UCSD-AML1 (cell line): ENCODE data around the gene MRPL12.
A peak's percentile ranks its signal among the peaks of the same experiment; 100 is the strongest.

Experiments
- DNase-seq: peaks from one replicate; lab custom pipeline; 2025; ENCODE audit not compliant: unreplicated experiment; lab: John Stamatoyannopoulos, UW

The MRPL12 gene

DNA sequence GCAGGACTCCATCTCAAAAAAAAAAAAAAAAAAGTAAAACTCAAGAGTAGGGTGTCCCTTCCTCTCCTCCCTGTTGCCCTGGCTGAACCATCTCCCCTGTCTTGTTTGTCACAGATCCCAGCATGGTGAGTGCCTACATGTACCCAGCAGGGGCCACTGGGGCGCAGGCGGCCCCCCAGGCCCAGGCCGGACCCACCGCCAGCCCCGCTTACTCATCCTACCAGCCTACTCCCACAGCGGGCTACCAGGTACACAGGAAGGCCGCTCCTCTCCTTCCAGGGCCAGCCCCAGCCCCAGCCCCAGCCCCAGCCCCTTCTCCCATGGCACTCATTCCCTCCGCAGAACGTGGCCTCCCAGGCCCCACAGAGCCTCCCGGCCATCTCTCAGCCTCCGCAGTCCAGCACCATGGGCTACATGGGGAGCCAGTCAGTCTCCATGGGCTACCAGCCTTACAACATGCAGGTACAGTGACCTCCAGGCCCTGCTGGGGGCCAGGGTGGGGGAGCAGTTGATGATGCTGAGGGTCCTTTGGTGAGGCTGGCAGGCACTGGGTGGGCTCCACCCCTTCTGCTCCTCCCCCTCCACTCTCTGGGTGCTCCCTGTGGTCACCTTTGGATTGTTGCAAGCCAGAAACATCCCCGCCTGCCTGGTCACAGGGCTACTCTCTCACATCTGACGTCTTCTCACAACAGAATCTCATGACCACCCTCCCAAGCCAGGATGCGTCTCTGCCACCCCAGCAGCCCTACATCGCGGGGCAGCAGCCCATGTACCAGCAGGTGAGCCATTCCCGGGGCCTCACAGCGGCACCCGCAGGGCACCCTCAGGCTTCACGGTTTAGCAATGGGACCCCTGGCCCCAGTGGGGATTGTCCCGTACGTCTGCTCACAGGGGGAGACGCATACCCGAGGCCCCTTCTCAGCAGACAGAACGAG is 2.5 kb upstream of the MRPL12 start:
- no peak for DNase-seq

DNA sequence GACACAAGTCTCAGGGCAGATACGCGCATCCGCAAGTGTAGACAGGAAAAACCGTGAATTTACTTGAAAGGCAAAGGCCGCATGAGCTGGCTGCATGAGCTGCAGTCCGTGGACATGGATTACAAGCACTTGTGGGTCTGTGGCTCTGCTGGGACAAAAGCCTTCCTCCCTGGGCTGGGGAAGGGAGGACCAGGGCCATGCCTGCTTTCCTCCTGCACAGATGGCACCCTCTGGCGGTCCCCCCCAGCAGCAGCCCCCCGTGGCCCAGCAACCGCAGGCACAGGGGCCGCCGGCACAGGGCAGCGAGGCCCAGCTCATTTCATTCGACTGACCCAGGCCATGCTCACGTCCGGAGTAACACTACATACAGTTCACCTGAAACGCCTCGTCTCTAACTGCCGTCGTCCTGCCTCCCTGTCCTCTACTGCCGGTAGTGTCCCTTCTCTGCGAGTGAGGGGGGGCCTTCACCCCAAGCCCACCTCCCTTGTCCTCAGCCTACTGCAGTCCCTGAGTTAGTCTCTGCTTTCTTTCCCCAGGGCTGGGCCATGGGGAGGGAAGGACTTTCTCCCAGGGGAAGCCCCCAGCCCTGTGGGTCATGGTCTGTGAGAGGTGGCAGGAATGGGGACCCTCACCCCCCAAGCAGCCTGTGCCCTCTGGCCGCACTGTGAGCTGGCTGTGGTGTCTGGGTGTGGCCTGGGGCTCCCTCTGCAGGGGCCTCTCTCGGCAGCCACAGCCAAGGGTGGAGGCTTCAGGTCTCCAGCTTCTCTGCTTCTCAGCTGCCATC is 1.7 kb upstream of the MRPL12 start:
- no peak for DNase-seq

DNA sequence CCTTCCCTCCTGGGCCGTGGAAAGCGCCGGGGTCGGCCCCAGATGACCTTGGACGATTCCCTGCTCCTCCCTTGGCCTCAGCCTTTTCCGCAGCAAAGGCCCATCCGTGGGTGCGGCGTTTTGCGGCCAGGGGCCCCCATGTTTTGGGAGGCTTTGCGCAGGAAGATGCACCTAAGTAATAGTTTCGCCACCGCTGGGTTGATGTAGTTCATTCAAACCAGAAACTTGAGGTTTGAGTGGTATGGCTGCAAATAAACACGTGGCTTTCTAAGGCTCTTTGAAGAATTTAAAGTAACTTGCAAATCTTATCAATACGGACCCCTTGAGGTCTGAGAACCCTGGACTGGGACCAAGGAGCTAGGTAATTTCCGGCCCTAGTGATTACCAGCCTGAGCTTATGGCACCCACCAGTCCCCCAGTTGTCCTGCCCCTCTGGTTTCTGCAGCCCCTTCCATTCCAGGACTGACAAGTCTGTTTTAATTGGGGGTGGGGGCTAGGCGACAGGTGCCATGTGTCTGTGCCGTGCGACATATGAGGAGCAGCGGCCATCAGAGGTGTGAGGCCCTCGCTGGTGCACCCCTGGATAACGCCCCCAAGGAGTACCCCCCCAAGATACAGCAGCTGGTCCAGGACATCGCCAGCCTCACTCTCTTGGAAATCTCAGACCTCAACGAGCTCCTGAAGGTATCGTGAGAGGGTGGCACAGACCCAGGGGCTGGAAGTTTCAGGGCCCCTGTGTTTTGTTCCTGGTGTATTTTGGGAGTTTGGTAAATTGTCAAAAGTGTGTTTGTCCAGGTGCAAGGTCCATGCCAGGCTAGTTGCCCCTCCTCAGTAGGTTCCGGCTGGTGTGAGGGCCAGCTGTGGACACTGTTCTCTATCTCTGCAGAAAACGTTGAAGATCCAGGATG is 834 bp downstream of the MRPL12 start:
- no peak for DNase-seq

DNA sequence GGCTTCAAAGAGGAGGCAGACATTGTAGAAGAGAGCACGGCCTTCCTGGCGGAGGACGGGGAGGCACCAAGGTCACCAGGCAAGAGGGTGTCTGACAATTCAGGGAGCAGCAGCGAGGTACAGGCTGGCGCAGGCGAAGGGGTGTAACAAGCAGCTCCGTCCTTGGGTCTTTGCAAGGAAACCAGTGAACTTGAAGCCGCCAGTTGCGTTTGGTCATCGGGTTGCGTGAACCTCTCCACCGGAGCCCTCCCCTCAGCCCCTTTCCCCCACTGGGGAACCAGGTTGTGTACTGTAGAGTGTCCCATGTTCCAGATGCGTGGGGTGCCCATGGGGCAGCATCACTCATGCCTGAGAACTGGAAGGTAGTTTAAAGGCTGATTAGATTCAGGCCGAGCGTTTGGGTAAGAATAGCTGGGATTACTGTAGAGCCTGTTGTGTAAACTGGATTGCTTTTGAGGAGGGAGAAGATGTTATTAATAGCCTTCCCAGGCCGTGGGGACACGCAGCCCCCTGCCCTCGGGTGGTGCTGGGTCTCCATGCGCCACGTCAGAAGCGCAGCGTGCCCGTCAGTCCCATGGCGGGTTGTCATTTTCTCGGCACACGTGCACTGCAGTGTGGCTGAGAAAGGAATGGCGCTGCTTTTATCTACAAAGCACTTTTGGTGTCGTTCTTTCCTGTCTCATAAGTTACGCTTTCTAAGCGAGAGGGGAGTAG is 2.5 kb downstream of the MRPL12 start:
- DNase-seq, result no peak

DNA sequence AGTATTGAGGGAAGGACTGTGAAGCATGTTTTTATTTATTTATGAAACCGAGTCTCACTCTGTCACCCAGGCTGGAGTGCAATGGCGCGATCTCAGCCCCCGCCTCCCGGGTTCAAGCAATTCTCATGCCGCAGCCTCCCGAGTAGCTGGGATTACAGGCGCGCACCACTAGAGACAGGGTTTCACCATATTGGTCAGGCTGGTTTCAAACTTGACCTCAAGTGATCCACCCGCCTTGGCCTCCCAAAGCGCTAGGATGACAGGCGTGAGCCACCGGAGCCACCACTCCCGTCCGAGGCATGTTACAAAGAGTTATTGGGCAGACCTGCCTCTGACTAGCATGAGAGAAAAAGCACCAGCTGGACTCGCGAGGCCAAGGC is 3.1 kb downstream of the MRPL12 start:
- DNase-seq, result no peak

DNA sequence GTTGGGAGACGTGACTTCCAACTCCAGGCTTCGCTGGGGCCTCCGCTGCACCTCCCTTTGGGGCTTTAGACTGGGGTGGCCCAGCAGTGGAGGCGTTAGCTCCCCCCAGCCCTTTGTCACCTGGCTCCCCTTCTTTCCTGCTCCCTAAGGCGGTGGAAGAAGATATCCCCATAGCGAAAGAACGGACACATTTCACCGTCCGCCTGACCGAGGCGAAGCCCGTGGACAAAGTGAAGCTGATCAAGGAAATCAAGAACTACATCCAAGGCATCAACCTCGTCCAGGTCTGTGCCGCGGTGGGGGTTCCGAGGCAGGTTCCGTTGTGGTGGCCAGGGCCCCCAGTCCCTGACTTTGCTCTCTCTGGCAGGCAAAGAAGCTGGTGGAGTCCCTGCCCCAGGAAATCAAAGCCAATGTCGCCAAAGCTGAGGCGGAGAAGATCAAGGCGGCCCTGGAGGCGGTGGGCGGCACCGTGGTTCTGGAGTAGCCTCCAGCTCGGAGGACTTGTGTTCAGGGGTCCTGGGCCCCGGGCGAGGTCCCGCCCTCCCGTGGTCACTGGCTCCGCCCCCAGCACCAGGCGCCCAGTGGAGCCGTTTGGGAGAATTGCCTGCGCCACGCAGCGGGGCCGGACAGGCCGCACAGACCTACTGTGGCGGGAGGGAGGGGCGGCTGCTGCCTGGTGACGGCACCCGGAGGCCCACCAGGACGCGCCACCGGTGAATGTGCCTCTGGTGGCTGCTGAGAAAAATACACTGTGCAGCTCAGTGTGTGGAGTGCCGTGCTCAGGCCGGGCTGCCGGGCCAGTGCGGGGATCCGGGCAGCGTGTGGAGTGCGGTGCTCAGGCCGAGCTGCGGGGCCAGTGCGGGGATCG is 3.8 kb downstream of the MRPL12 start:
- DNase-seq, result no peak

DNA sequence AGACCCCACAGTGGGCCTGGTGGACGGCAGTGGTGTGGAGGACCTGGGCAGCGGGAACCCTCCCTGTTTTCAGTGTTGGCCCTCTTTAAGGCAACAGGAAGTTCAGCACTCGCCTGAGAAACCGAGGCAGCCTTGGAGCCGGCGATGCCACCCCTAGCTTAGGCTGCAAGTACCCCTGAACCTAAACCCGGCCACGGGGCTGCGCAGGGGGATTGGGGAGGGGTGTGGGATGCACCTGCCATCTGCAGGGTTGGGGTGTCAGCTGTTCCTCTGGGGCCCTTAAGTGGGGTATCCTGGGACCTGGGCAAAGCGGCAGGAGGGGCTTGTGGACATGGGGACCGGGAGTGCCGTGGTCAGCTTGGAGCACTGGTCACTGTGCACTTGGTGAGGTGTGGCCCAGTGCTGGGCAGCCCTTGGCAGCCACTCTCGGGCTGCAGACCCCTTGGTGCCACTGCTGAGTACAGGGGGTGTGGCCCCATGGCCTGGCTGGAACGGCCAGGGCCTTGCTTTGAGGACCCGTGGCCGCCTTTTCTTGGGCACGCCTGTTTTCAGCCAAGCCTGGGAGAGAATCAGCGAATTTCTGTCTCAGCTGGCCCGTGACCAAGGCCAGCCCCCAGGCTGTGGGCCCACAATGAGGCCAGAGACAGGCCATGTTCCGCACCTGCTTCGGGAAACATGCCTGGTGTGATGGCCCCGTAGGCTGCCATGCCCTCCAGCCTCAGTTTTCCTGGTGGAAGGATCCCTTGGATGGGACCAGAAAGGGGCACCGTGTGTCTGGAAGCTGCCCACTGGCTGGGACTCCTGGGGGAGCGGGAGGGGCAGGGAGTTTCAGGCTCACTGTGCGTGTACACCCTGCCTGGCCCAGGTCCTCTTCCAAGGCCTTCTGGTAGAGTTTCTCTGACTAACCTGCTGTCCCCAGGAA is 4.8 kb downstream of the MRPL12 start:
- DNase-seq, result no peak

DNA sequence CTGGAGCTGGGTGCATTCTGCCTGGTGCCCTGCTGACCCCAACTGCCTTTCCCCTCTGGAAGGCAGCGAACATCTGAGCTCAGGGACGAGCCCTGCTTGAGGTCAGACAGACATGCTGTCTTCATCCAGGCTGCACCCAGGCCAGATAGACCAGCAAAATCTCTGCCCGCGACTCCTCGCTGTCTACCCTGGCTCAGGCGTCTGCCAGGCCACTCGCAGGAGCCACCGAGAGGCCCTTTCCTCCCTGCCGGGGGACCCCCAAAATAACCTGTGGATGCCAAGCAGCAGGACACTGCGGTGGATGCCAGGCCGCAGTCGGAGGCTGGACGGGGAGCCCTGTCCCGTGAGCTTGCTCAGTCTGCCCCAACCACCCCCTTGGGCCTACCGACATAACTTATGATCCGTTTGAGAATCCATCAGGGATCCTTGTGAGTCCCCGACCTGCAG is 5.6 kb downstream of the MRPL12 start:
- DNase-seq, result no peak

DNA sequence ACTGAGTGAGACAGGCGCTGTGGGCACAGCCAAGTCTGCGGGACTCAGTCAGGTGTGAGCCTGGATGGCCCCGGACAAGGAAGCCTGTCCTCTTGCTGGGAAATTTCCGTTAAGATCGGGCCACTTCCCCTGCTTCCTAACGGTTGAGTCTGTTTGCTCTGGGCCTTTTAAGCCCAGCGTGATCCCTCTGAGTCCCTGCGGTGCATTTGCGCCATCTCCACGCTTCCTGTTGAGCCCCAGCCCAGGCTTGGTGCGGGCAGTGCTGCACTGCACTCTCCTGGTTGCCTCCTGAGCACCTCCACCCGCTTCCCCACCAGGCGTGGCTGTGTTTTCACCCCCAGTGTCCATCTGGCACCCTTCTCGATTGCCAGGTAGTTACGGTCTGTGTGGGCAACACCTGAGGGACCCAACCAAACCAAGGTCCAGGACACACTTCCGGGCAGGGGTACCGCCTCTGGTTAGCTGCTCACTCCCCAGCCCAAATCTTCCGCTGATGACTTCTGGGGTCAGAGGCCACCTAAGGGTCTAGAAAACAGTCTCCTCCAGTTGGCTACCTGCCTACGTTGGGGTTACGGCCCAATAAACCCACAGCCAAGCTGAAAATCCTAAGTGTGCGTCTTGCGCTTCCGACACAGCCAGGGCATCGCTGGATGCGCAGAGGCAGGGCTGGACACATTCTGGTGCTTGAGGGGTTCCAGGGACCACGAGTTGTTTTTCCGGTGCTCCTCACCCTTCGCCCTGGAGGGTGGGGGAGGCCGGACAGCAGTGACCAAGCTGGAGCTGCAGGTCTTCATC is 7.5 kb downstream of the MRPL12 start:
- DNase-seq, result peak; percentile 46

DNA sequence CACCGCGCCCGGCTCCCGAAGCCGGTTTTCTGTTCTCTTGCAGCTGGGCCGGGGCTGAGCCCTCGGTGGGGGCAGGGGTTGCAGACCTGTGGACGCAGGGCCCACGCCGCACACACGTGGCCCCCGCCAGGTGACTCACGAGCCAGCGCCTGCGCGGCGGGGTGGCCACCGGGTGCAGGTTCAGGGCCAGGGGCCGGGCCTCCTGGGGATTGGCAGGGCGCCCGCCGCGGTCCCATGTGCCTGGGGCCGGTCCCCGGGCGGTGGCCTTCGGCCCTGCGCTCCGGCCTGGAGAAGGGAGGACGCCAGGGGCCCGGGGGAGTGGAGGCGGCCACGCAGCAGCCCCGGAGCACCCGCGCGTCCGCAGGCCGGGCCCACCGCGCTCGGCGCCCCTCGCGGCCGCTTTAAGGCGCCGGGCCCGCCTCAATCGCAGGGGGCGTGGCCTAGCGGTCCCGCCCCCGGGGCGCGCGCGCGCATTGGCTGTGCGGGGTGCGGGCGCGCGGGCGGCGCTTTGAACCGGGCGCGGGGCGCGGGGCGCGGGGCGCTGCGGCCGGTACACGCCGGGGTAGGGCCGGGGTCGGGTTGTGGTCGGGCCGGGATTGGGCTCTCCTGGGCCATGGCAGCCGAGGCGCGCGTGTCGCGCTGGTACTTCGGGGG is 8.8 kb downstream of the MRPL12 start, which contains the start of gene SLC25A10:
Gene SLC25A10, plus strand, starts transcription at position 471 of the 654 bp plus-strand sequence. Its CDS starts 143 bp downstream, at position 614.
- peak; percentile 82 for DNase-seq

DNA sequence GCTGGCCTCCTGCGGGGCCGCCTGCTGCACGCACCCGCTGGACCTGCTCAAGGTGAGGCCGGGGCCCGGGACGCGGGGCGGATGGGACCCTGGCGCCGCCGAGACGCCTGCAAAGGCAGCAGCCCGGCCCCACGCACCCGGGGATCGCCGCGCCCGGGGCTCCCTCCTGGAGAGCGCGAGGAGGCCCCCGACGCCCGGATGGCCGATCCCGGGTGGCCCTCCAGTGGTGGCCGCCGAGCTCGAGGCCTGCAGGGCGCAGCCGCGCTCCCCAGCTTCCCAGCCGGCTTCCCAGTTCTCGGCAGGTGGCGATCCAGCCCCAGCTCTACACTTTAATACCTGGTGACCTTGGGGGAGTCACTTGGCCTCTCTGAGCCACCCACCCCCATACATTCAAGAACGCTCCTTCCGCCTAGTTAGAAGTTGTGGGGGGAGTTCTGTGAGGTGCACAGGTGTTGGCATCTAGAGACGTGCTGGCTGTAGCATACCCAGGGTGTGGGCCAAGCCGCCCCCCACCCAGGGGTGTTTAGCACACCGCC is 9.4 kb downstream of the MRPL12 start:
- DNase-seq, result peak; percentile 44

DNA sequence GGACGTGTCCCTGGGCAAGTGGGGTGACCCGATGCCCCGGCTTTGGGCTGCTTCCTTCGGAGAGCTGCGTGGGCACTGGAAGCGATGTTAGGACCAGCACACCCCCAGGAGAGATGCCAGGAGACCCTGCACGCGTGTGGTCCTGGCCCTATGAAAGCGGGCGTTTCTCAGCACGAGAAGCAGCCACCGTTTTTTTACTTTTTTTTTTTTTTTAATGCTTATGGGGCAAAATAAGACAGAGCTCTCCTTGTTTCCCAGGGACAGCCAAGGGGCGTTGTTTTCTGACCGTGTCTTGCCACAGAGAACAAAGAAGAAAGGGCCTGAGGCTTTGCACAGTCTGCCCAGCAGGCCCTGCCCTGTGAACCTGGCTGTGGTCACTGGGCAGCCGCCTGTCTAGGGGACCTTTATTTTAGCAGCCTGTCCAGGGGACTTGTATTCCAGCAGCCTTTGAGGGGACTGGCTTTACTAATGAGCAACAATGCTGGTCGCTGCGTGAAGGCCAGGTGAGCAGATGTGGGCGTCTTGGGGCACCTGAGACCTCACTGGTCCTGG is 9.9 kb downstream of the MRPL12 start:
- DNase-seq, result no peak

DNA sequence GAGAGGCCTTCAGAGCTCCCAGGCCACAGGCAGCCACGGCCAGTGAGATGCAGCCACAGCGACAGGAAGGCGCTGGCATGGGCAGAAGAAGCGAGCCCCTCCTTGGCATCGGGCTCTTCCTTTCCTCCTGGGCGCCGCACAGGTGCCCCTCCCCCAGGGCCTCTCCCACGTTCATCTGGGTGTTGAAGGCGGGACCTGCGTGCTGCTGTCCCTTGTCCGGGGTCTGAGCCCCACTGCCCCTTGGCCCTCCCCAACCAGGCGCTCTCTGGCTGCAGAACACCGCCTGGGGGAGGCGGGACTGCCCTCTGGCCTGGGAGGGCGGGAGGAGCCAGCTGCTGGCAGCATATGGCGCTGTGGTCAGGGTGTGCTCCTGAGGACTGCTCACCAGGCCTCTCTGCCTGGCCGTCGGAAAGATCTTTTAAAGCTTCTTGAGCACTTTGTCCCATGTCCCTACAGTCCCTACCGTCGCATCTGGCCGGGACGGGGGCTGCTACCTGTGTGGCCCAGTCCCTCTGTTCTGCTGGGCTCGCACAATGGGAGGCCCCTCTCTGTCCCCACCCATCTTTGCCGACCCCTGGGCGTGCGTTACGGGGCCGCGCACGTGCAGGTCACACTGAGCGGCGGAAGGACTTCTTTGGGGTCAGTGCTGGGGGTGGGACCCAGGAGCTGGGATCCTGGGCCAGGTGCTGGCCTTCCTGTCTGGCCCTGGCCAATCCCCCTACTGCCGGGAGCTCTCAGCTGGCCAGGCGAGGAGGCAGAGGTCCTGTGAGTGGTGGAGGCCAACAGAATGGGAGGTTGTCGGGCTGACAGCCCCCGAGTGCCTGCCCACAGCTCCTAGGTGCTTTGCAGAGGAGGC is 10.6 kb downstream of the MRPL12 start:
- DNase-seq, result no peak

DNA sequence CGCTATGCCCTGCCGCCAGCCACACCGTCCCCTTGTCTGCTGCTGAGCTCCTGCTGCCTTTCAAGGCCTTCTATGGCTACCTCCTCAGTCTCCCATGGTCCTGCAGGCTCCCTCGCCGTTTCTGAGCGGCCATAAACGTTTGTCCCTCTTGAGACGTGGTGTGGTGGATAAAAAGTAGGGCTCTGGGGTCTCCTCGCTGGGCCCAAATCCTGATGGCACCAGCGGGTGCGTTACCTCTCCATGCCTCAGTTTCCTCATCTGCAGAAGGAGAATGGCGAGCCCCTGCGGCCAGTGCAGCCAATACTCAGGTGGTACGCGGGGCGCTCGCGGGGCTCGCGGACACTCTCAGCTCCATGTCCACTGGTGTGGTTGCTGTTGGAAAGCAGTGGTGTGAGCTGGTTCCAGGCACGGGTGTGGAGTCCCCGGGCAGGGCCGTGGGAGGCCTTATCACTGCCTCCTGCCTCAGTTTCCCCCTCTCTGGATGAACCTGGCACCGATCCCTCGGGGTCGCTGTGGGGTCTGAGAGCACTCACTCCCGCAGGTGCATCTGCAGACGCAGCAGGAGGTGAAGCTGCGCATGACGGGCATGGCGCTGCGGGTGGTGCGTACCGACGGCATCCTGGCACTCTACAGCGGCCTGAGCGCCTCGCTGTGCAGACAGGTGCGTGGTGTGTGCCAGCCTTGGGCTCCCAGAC is 11.4 kb downstream of the MRPL12 start:
- DNase-seq, result no peak
